Coronary artery (tissue), 2 donors: Measurements from ENCODE around the gene CACNB3.

Source experiments
- DNase-seq: peaks from one replicate; pipeline ENCODE4 v3.0.0-alpha.2; 2017; ENCODE audit warnings: low spot score
- H3K27ac ChIP-seq, 2 donors: fragments of 200-600 bp; sonication (generic); one replicate each; pipeline ENCODE4 v1.5.1; 2016 to 2019
- H3K4me3 ChIP-seq: fragments of 200-600 bp; sonication (generic); 2 replicates; pipeline ENCODE4 v1.5.1; 2016; ENCODE audit warnings: mild to moderate bottlenecking, moderate library complexity
- CTCF ChIP-seq: fragments of 200-600 bp; sonication (generic); IDR thresholded peaks from one replicate; pipeline ENCODE4 v1.5.1; 2019; ENCODE audit warnings: antibody characterized with exemption

The CACNB3 gene

GRCh38 chr12:48822139-48822538 is 3.8 kb downstream of the CACNB3 start:
- no peak for TF ChIP-seq CTCF
- no peak overlapping the region for H3K27ac ChIP-seq
- DNase-seq: no peak
- no peak overlapping the region for H3K4me3 ChIP-seq

GRCh38 chr12:48822711-48823110 is 4.4 kb downstream of the CACNB3 start:
- TF ChIP-seq CTCF: no peak
- no peak overlapping the region for H3K27ac ChIP-seq
- no peak for DNase-seq
- no peak overlapping the region for H3K4me3 ChIP-seq

- no peak overlapping the region for H3K4me3 ChIP-seq
- no peak overlapping the region for H3K27ac ChIP-seq
- TF ChIP-seq CTCF: no peak
- no peak for DNase-seq
These were observed 5.0 kb downstream of the CACNB3 start for GRCh38 chr12:48823281-48823680.

GRCh38 chr12:48824112-48824511 is 5.8 kb downstream of the CACNB3 start:
- no peak for TF ChIP-seq CTCF
- H3K27ac ChIP-seq: no peak overlapping the region
- DNase-seq: no peak
- H3K4me3 ChIP-seq: no peak overlapping the region

- Histone ChIP-seq H3K4me3 (no peak overlapping the region), H3K27ac (no peak overlapping the region)
- no peak for DNase-seq
- TF ChIP-seq CTCF: no peak
These were observed 6.6 kb downstream of the CACNB3 start for GRCh38 chr12:48824905-48825304.

GRCh38 chr12:48826209-48826855 is 8.0 kb downstream of the CACNB3 start:
- no peak for TF ChIP-seq CTCF
- Histone ChIP-seq H3K4me3 (no peak overlapping the region), H3K27ac (no peak overlapping the region)
- DNase-seq: no peak

- Histone ChIP-seq H3K4me3 (no peak overlapping the region), H3K27ac (no peak overlapping the region)
- DNase-seq: no peak
- no peak for TF ChIP-seq CTCF
These were observed 8.7 kb downstream of the CACNB3 start for GRCh38 chr12:48827026-48827425.
